PC-9 (cell line): ENCODE measurements around the gene TRAF1. TPM values are rescaled to one million over a fixed set of nuclear protein-coding genes. Genes with fewer than 3 reads are reported as not detected.

Experiments
- BruUV-seq: library from RNA; stranded (reverse); fragments of 400-500 nt; replicated peaks from 2 replicates; lab custom pipeline; 2021; lab: Mats Ljungman, UMichigan
- CTCF ChIA-PET: fragments of 300-600 bp; sonication (Branson Sonifier 250); formaldehyde crosslinking; loops from one replicate; lab custom pipeline; 2022; ENCODE audit warnings: antibody characterized with exemption; lab: Charles Lee
- POLR2A ChIA-PET: fragments of 300-600 bp; sonication (Branson Sonifier 250); formaldehyde crosslinking; loops from one replicate; lab custom pipeline; 2022; ENCODE audit warnings: antibody characterized with exemption; ENCODE audit not compliant: unreplicated experiment; lab: Charles Lee
- DNase-seq, 2 experiments: peaks; one replicate each; pipeline versions ENCODE4 v3.0.0 to v3.0.0-alpha.2; 2015 to 2022; ENCODE audit warnings: mixed read lengths in 1 of 2
- H2AFZ ChIP-seq: fragments of 200-600 bp; sonication (generic); 2 replicates; pipeline ENCODE4 v1.8.1; 2017; ENCODE audit warnings: antibody characterized with exemption
- H3F3A ChIP-seq: fragments of 200-600 bp; sonication (generic); 2 replicates; pipeline ENCODE4 v1.8.1; 2017; ENCODE audit warnings: antibody characterized with exemption, mild to moderate bottlenecking, low read depth; ENCODE audit not compliant: insufficient read depth
- H3K27ac ChIP-seq: fragments of 200-600 bp; sonication (generic); 2 replicates; pipeline ENCODE4 v1.6.1; 2016; ENCODE audit warnings: mixed run types
- H3K27me3 ChIP-seq: fragments of 200-600 bp; sonication (generic); 2 replicates; pipeline ENCODE4 v1.6.1; 2016; ENCODE audit warnings: low read depth, mixed run types; ENCODE audit not compliant: insufficient read depth
- H3K36me3 ChIP-seq: fragments of 200-600 bp; sonication (generic); 2 replicates; pipeline ENCODE4 v1.6.1; 2016; ENCODE audit warnings: low read depth, mixed run types
- H3K4me1 ChIP-seq: fragments of 200-600 bp; sonication (generic); replicated peaks from 2 replicates; pipeline ENCODE4 v1.6.1; 2016; ENCODE audit warnings: mixed run types; ENCODE audit not compliant: insufficient read depth
- H3K4me2 ChIP-seq: fragments of 200-600 bp; sonication (generic); 2 replicates; pipeline ENCODE4 v1.6.1; 2017; ENCODE audit warnings: mixed run types
- H3K4me3 ChIP-seq: fragments of 200-600 bp; sonication (generic); 2 replicates; pipeline ENCODE4 v1.6.1; 2016; ENCODE audit warnings: mixed run types
- H3K79me2 ChIP-seq: fragments of 200-600 bp; sonication (generic); 2 replicates; pipeline ENCODE4 v1.6.1; 2017; ENCODE audit warnings: low read depth, mixed run types
- H3K9me2 ChIP-seq: fragments of 200-600 bp; sonication (generic); 2 replicates; pipeline ENCODE4 v1.8.1; 2017; ENCODE audit warnings: mild to moderate bottlenecking; ENCODE audit not compliant: insufficient read depth
- H3K9me3 ChIP-seq: fragments of 200-600 bp; sonication (generic); 2 replicates; pipeline ENCODE4 v1.8.1; 2016; ENCODE audit warnings: low read depth; ENCODE audit not compliant: insufficient read depth
- H4K20me1 ChIP-seq: fragments of 200-600 bp; sonication (generic); 2 replicates; pipeline ENCODE4 v1.8.1; 2017; ENCODE audit not compliant: insufficient read depth
- CTCF ChIP-seq: fragments of 200-600 bp; sonication (generic); conservative IDR thresholded peaks from 2 replicates; pipeline ENCODE4 v1.6.1; 2017; ENCODE audit warnings: mixed run types, antibody characterized with exemption, mild to moderate bottlenecking, moderate library complexity
- EZH2 ChIP-seq: fragments of 200-600 bp; sonication (generic); IDR thresholded peaks from 2 replicates; pipeline ENCODE4 v1.8.0; 2017; ENCODE audit warnings: antibody characterized with exemption, low read depth
- intact Hi-C: fragments of 100-400 bp; cut with micrococcal nuclease; formaldehyde crosslinking; loops from one replicate; pipeline ENCODE4 v1.10.0; 2022; ENCODE audit not compliant: unreplicated experiment
- total RNA-seq: library from RNA; stranded (reverse); gene quantifications from 2 replicates; pipeline ENCODE4 v1.2.3, GENCODE V29; 2021

The TRAF1 gene
- total RNA-seq, 1 experiment from 2014 or later = 2.7 TPM

GRCh38 chr9:120891884-120892747, 34.5 kb downstream of the TRAF1 start:
- Histone ChIP-seq H3K4me1 (peaks cover 11% of the 10 kb centered on the region), H4K20me1 (no peaks in the 10 kb centered on the region), H3F3A (peaks cover 21% of the 10 kb centered on the region; the same call in 1 of the 2 replicates), H3K27ac (no peak overlapping the region), H3K4me2 (no peak overlapping the region), H3K4me3 (no peak overlapping the region), H3K79me2 (no peaks in the 10 kb centered on the region), H3K27me3 (no peaks in the 10 kb centered on the region), H3K9me3 (no peaks in the 10 kb centered on the region), H3K9me2 (no peaks in the 10 kb centered on the region), H2AFZ (no peak overlapping the region), H3K36me3 (no peaks in the 10 kb centered on the region)
- ChIA-PET CTCF (no interaction called here), POLR2A (no interaction called here)
- BruUV-seq = no TSS peak
- no peak for TF ChIP-seq EZH2
- TF ChIP-seq CTCF = no peak
- intact Hi-C loops = no loop called here
- no peak for DNase-seq

DNA sequence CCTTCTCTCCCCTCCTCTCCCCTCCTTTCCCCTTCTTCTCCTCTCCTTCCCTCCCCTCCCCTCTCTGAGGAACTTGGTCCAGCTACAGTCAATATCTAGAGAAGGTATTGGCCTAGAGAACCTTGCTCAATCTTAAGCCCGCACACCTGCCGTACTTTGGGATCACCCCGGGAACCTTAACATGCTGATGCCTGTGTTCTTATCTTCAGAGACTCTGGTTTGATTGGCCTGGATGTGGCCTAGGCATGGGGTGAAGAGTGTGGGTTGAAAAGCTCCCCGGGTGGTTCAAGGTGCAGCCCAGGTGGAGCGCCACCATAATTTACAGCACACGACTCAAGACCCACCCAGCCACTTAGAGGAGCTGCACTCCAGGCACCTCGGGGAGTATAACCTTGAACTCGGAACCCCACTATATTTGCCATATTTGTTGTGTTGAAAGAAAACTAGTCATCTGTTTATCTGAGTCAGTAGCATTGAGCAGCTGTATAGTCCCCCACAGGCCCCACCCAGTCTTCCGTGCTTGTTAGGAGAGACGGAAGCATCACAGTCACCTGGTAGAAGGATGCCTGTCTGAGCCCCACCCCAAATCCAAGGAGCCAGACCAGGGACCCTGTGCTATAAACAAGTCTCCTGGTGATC, 35.2 kb downstream of the TRAF1 start:
- intact Hi-C loops = no loop called here
- H2AFZ ChIP-seq = no peak overlapping the region
- no peaks in the 10 kb centered on the region for H3K9me3 ChIP-seq
- H3K4me3 ChIP-seq = no peak overlapping the region
- BruUV-seq = no TSS peak
- H4K20me1 ChIP-seq = no peaks in the 10 kb centered on the region
- no peak for TF ChIP-seq CTCF
- no peak for TF ChIP-seq EZH2
- no peak overlapping the region for H3K4me2 ChIP-seq
- ChIA-PET CTCF (no interaction called here), POLR2A (no interaction called here)
- H3F3A ChIP-seq = peaks cover 28% of the 10 kb centered on the region
- H3K27me3 ChIP-seq = no peaks in the 10 kb centered on the region
- no peaks in the 10 kb centered on the region for H3K36me3 ChIP-seq
- H3K79me2 ChIP-seq = no peaks in the 10 kb centered on the region
- H3K4me1 ChIP-seq = peaks cover 17% of the 10 kb centered on the region
- DNase-seq = no peak
- H3K27ac ChIP-seq = no peak overlapping the region
- no peaks in the 10 kb centered on the region for H3K9me2 ChIP-seq

DNA sequence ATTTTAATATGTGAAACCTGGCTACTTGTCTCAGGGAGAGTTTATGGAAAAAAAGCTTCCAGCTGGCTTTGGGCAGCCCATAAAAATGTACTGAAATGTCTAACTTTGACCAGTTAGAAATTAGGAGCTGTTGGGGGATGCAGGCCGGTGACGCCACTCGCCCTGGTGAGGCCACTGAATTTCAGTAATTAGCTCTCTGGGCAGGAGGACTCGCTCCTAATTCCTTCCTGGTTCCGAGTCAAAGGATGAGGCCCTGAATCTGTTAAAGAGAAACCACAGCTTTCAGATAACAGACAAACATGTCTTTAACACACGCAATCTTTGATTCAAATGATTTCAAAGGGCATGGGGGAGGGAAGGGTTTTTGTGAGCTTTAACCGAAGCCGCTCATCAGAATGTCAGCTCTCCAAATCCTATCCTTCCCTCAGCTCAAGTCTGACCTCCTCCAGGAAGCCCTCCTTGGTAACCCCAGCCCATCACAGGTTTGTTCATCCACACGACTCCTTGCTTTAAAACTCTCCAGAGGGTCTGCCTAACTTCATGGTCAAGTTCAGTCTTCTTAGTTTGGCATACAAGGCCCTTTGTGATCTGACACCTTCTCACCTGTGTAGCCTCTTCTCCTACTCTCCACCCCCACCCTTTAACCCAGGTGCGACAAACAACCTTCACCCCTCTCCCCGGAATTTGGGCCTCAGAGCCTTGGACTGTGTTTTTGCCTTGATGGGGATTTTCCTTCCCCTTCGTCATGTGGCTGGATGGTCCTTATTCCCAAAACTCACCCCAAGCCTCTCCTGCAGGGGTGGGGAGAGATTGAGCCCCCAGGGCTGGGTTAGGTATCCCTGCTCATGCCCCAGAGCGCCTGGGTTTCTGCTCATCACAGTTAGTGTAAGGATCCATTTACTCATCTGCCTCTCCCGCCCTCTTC, 36.0 kb downstream of the TRAF1 start:
- POLR2A ChIA-PET = no interaction called here
- CTCF ChIA-PET = interaction anchor here (0.6 to 0.7 kb wide), 2 partner anchors 18 to 29 kb away, joined by 10 to 15 read pairs; no protein-coding TSS in a partner anchor

More for the DNA sequence above, 36.0 kb downstream of the TRAF1 start:
- Histone ChIP-seq H3K79me2 (no peaks in the 10 kb centered on the region), H3K27me3 (no peaks in the 10 kb centered on the region), H3K27ac (no peak overlapping the region), H3K9me3 (no peaks in the 10 kb centered on the region), H3F3A (peaks cover 34% of the 10 kb centered on the region), H4K20me1 (no peaks in the 10 kb centered on the region), H3K4me1 (peaks cover 21% of the 10 kb centered on the region), H2AFZ (no peak overlapping the region), H3K36me3 (no peaks in the 10 kb centered on the region), H3K4me2 (no peak overlapping the region), H3K9me2 (no peaks in the 10 kb centered on the region), H3K4me3 (no peak overlapping the region)
- intact Hi-C loops = no loop called here
- DNase-seq = no peak
- no peak for TF ChIP-seq CTCF
- no TSS peak for BruUV-seq
